Astrocyte (in vitro differentiated cells and primary cell): Measurements from ENCODE around the gene SCNN1G. TPM values are rescaled to one million over a fixed set of nuclear protein-coding genes. Genes with fewer than 3 reads are reported as not detected.
A peak's percentile ranks its signal among the peaks of the same experiment; 100 is the strongest.

Experiments used
- DNase-seq: peaks from one replicate; pipeline ENCODE4 v3.0.0-alpha.2; 2010; ENCODE audit warnings: low read depth
- FAIRE-seq: peaks from 2 replicates; lab custom pipeline; 2011; peaks lifted over from hg19 to GRCh38; lab: Jason Lieb, UNC
- H2AFZ ChIP-seq: 2 replicates; pipeline ENCODE4 v1.6.0; 2012; ENCODE audit warnings: low read depth, low read length, inconsistent platforms
- H3K27ac ChIP-seq: 2 replicates; pipeline ENCODE4 v1.5.1; 2011; ENCODE audit warnings: low read depth, low read length, inconsistent platforms
- H3K27me3 ChIP-seq: 2 replicates; pipeline ENCODE4 v1.6.0; 2011; ENCODE audit warnings: low read length, inconsistent platforms; ENCODE audit not compliant: insufficient read depth
- H3K36me3 ChIP-seq: 2 replicates; pipeline ENCODE4 v1.5.1; 2011; ENCODE audit warnings: low read length, inconsistent platforms; ENCODE audit not compliant: insufficient read depth
- H3K4me1 ChIP-seq: 2 replicates; pipeline ENCODE4 v1.5.1; 2011; ENCODE audit warnings: low read length, inconsistent platforms; ENCODE audit not compliant: insufficient read depth
- H3K4me2 ChIP-seq: 2 replicates; pipeline ENCODE4 v1.6.0; 2012; ENCODE audit warnings: low read length, inconsistent platforms
- H3K4me3 ChIP-seq: 2 replicates; pipeline ENCODE4 v1.5.1; 2011; ENCODE audit warnings: low read depth, mild to moderate bottlenecking, low read length, inconsistent platforms; ENCODE audit not compliant: insufficient read depth
- H3K79me2 ChIP-seq: 2 replicates; pipeline ENCODE4 v1.6.0; 2012; ENCODE audit warnings: mild to moderate bottlenecking, low read length, inconsistent platforms; ENCODE audit not compliant: insufficient read depth
- H3K9ac ChIP-seq: 2 replicates; pipeline ENCODE4 v1.6.0; 2012; ENCODE audit warnings: mild to moderate bottlenecking, low read length, inconsistent platforms
- H3K9me3 ChIP-seq: 2 replicates; pipeline ENCODE4 v1.5.1; 2012; ENCODE audit warnings: low read depth, mild to moderate bottlenecking, low read length, inconsistent platforms; ENCODE audit not compliant: insufficient read depth
- H4K20me1 ChIP-seq: 2 replicates; pipeline ENCODE4 v1.6.0; 2012; ENCODE audit warnings: low read length, inconsistent platforms; ENCODE audit not compliant: insufficient read depth
- H3K27ac Mint-ChIP-seq: one replicate; pipeline ENCODE4 v1.8.0; 2021; ENCODE audit warnings: mild to moderate bottlenecking, mixed read lengths; ENCODE audit not compliant: unreplicated experiment
- H3K27me3 Mint-ChIP-seq: one replicate; pipeline ENCODE4 v1.8.0; 2021; ENCODE audit warnings: low read depth, mixed read lengths; ENCODE audit not compliant: unreplicated experiment
- H3K36me3 Mint-ChIP-seq: one replicate; pipeline ENCODE4 v1.8.0; 2021; ENCODE audit warnings: low read depth, mixed read lengths; ENCODE audit not compliant: unreplicated experiment
- H3K4me1 Mint-ChIP-seq: one replicate; pipeline ENCODE4 v1.8.0; 2021; ENCODE audit warnings: low read depth, mixed read lengths; ENCODE audit not compliant: unreplicated experiment
- H3K4me3 Mint-ChIP-seq: one replicate; pipeline ENCODE4 v1.8.0; 2021; ENCODE audit warnings: mild to moderate bottlenecking, moderate library complexity, mixed read lengths; ENCODE audit not compliant: unreplicated experiment
- H3K9me3 Mint-ChIP-seq: one replicate; pipeline ENCODE4 v1.8.0; 2021; ENCODE audit warnings: mild to moderate bottlenecking, mixed read lengths; ENCODE audit not compliant: unreplicated experiment
- CTCF ChIP-seq: IDR thresholded peaks from 2 replicates; pipeline ENCODE4 v1.5.1; 2011; ENCODE audit warnings: low read depth, mild to moderate bottlenecking, inconsistent platforms, low read length, moderate library complexity; ENCODE audit not compliant: insufficient read depth
- EZH2 ChIP-seq: IDR thresholded peaks from 2 replicates; pipeline ENCODE4 v1.6.1; 2012; ENCODE audit warnings: mild to moderate bottlenecking, low read length, inconsistent platforms; ENCODE audit not compliant: insufficient read depth
- total RNA-seq: library from RNA; stranded (reverse); gene quantifications from 2 replicates; pipeline ENCODE4 v1.2.1, GENCODE V29; 2021

Gene SCNN1G
- total RNA-seq, 1 donor from 2014 or later: not detected

- Mint-ChIP-seq H3K9me3 (no peaks in the 10 kb centered on the region), H3K4me3 (peak overlapping the region; percentile 11), H3K27me3 (peaks cover 37% of the 10 kb centered on the region), H3K36me3 (peaks cover 1% of the 10 kb centered on the region), H3K27ac (no peak overlapping the region), H3K4me1 (no peaks in the 10 kb centered on the region)
- FAIRE-seq (no peak), DNase-seq (no peak)
- Histone ChIP-seq H3K9me3 (no peaks in the 10 kb centered on the region), H3K27me3 (no peaks in the 10 kb centered on the region), H2AFZ (no peak overlapping the region), H3K36me3 (no peaks in the 10 kb centered on the region), H4K20me1 (peaks cover 8% of the 10 kb centered on the region), H3K79me2 (peaks cover 11% of the 10 kb centered on the region), H3K9ac (no peak overlapping the region), H3K4me2 (no peak overlapping the region), H3K4me1 (peaks cover 9% of the 10 kb centered on the region), H3K27ac (no peak overlapping the region), H3K4me3 (no peak overlapping the region)
- no peak for TF ChIP-seq CTCF
Observed at GRCh38 chr16:23152386-23153178, 30.0 kb upstream of the SCNN1G start.

DNA sequence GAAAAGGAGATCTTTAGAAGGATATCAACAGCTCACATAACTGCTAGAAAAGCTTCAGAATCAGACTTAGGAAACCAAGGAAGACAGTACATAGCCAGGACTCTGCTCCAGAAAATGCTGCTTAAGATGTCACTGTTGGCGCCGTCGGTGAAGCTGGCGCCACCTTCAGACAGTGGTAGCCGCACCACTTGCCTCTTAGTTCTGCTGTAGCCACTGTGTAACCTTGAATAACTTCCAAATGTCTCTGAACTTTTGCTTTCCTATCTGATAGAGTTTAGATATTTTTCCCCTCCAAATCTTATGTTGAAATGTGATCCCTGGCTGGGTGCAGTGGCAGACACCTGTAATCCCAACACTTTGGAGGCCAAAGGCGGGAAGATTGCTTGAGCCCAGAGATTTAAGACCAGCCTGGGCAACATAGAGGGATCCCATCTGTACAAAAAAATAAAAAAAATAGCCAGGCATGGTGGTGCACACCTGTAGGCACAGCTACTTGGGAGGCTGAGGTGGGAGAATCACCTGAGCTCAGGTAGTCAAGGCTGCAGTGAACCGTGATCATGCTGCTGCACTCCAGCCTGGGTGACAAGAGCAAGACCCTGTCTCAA is 27.0 kb upstream of the SCNN1G start:
- Histone ChIP-seq H3K9ac (no peak overlapping the region), H2AFZ (no peak overlapping the region), H3K4me3 (no peak overlapping the region), H4K20me1 (no peaks in the 10 kb centered on the region), H3K27me3 (no peaks in the 10 kb centered on the region), H3K4me2 (no peak overlapping the region), H3K4me1 (no peaks in the 10 kb centered on the region), H3K36me3 (no peaks in the 10 kb centered on the region), H3K79me2 (no peaks in the 10 kb centered on the region), H3K27ac (no peak overlapping the region), H3K9me3 (no peaks in the 10 kb centered on the region)
- no peak overlapping the region for H3K4me3 Mint-ChIP-seq
- no peak overlapping the region for H3K27ac Mint-ChIP-seq
- peaks cover 47% of the 10 kb centered on the region for H3K27me3 Mint-ChIP-seq
- peaks cover 7% of the 10 kb centered on the region for H3K4me1 Mint-ChIP-seq
- no peak for DNase-seq
- TF ChIP-seq CTCF (peak; percentile 18), EZH2 (no peak)
- H3K36me3 Mint-ChIP-seq: no peaks in the 10 kb centered on the region
- FAIRE-seq: no peak
- peaks cover 2% of the 10 kb centered on the region for H3K9me3 Mint-ChIP-seq

GRCh38 chr16:23156110-23156509 is 26.4 kb upstream of the SCNN1G start:
- Histone ChIP-seq H2AFZ (no peak overlapping the region), H3K4me3 (no peak overlapping the region), H4K20me1 (no peaks in the 10 kb centered on the region), H3K9me3 (no peaks in the 10 kb centered on the region), H3K36me3 (no peaks in the 10 kb centered on the region), H3K27ac (no peak overlapping the region), H3K79me2 (no peaks in the 10 kb centered on the region), H3K4me1 (no peaks in the 10 kb centered on the region), H3K9ac (no peak overlapping the region), H3K4me2 (no peak overlapping the region), H3K27me3 (no peaks in the 10 kb centered on the region)
- DNase-seq (no peak), FAIRE-seq (no peak)
- Mint-ChIP-seq H3K27me3 (peaks cover 45% of the 10 kb centered on the region), H3K4me3 (no peak overlapping the region), H3K36me3 (no peaks in the 10 kb centered on the region), H3K27ac (no peak overlapping the region), H3K9me3 (peaks cover 2% of the 10 kb centered on the region), H3K4me1 (peaks cover 7% of the 10 kb centered on the region)
- TF ChIP-seq EZH2 (no peak), CTCF (no peak)
